SK-N-SH (cell line): ENCODE measurements around the gene MBNL1. TPM values are rescaled to one million over a fixed set of nuclear protein-coding genes. Genes with fewer than 3 reads are reported as not detected.

ENCODE experiments used
- CTCF ChIA-PET: fragments of 300-600, 350-600 bp; formaldehyde crosslinking; extraction: SDS; loops from one replicate; lab custom pipeline; 2021; lab: Yijun Ruan, JAX
- POLR2A ChIA-PET: fragments of 350-600 bp; sonication (Branson Sonifier 250); formaldehyde crosslinking; extraction: SDS; loops from one replicate; lab custom pipeline; 2020; ENCODE audit warnings: antibody characterized with exemption, inconsistent platforms; lab: Yijun Ruan, JAX
- DNase-seq: peaks from one replicate; pipeline ENCODE4 v3.0.0; 2012
- H2AFZ ChIP-seq: fragments of 200-600 bp; sonication (generic); 2 replicates; pipeline ENCODE4 v1.8.1; 2016; ENCODE audit warnings: antibody characterized with exemption, mild to moderate bottlenecking, low read depth
- H3F3A ChIP-seq: fragments of 200-600 bp; sonication (generic); replicated peaks from 2 replicates; pipeline ENCODE3; 2016; ENCODE audit warnings: antibody characterized with exemption, mild to moderate bottlenecking; ENCODE audit not compliant: insufficient read depth
- H3K27ac ChIP-seq, 2 experiments: fragments of 200-500 bp in 1 of 2; fragments of 200-600 bp in 1 of 2; sonication (Bioruptor generic) in 1 of 2; sonication (generic), shearing (Covaris generic) in 1 of 2; 2 replicates each; pipeline versions ENCODE4 v1.5.1 to v1.6.1; 2014 to 2016; ENCODE audit warnings: low read depth in 2 of 2, inconsistent platforms in 1 of 2, low read length in 1 of 2, mild to moderate bottlenecking in 1 of 2, mixed read lengths in 1 of 2
- H3K27me3 ChIP-seq: fragments of 200-600 bp; sonication (generic), shearing (Covaris generic); 2 replicates; pipeline ENCODE4 v1.6.1; 2016; ENCODE audit warnings: mixed run types; ENCODE audit not compliant: insufficient read depth
- H3K36me3 ChIP-seq, 2 experiments: fragments of 200-500 bp in 1 of 2; fragments of 200-600 bp in 1 of 2; sonication (Bioruptor generic) in 1 of 2; sonication (generic) in 1 of 2; replicated peaks in 1 of 2; 2 replicates each; pipeline versions ENCODE3 to v1.5.1; 2014 to 2016; ENCODE audit warnings: low read length in 1 of 2, mild to moderate bottlenecking in 1 of 2; ENCODE audit not compliant: insufficient read depth in 2 of 2, control insufficient read depth in 1 of 2
- H3K4me1 ChIP-seq, 2 experiments: fragments of 200-500 bp in 1 of 2; fragments of 200-600 bp in 1 of 2; sonication (Bioruptor generic) in 1 of 2; sonication (generic), shearing (Covaris generic) in 1 of 2; 2 replicates each; pipeline versions ENCODE4 v1.5.1 to v1.6.1; 2014 to 2016; ENCODE audit warnings: low read depth in 1 of 2, low read length in 1 of 2, mixed run types in 1 of 2; ENCODE audit not compliant: insufficient read depth in 2 of 2, control insufficient read depth in 1 of 2
- H3K4me2 ChIP-seq: fragments of 200-600 bp; sonication (generic), shearing (Covaris generic); 2 replicates; pipeline ENCODE4 v1.6.1; 2017; ENCODE audit warnings: mixed run types
- H3K4me3 ChIP-seq, 2 experiments: fragments of 200-500 bp in 1 of 2; fragments of 200-600 bp in 1 of 2; sonication (Bioruptor generic) in 1 of 2; sonication (generic), shearing (Covaris generic) in 1 of 2; 2 replicates each; pipeline versions ENCODE4 v1.5.1 to v1.8.1; 2014 to 2016; ENCODE audit warnings: low read depth in 2 of 2, inconsistent platforms in 1 of 2, low read length in 1 of 2, mild to moderate bottlenecking in 1 of 2, mixed read lengths in 1 of 2, moderate library complexity in 1 of 2
- H3K79me2 ChIP-seq: fragments of 200-600 bp; sonication (generic); 2 replicates; pipeline ENCODE4 v1.8.1; 2017; ENCODE audit warnings: mild to moderate bottlenecking; ENCODE audit not compliant: insufficient read depth
- H3K9ac ChIP-seq: fragments of 200-600 bp; sonication (generic); 2 replicates; pipeline ENCODE4 v1.6.1; 2017; ENCODE audit warnings: mixed run types
- H3K9me2 ChIP-seq: fragments of 200-600 bp; sonication (generic); 2 replicates; pipeline ENCODE4 v1.6.1; 2017; ENCODE audit warnings: mixed run types
- H3K9me3 ChIP-seq: fragments of 200-600 bp; sonication (generic); 2 replicates; pipeline ENCODE4 v1.6.1; 2017; ENCODE audit warnings: mixed run types, mild to moderate bottlenecking, moderate library complexity
- H4K20me1 ChIP-seq: fragments of 200-600 bp; sonication (generic); 2 replicates; pipeline ENCODE4 v1.6.1; 2017; ENCODE audit warnings: mild to moderate bottlenecking, mixed run types; ENCODE audit not compliant: insufficient read depth
- CHD2 ChIP-seq: fragments of 150-350 bp; IDR thresholded peaks from 2 replicates; pipeline ENCODE4 v1.6.1; 2018; ENCODE audit warnings: low read length; ENCODE audit not compliant: partially characterized antibody
- CTCF ChIP-seq: fragments of 200-600 bp; sonication (generic); IDR thresholded peaks from 2 replicates; pipeline ENCODE4 v1.6.1; 2017; ENCODE audit warnings: antibody characterized with exemption, mild to moderate bottlenecking, moderate library complexity
- ELF1 ChIP-seq: IDR thresholded peaks from 2 replicates; pipeline ENCODE4 v1.4.0; 2012
- FOXM1 ChIP-seq: IDR thresholded peaks from 2 replicates; pipeline ENCODE4 v1.4.0; 2012; ENCODE audit warnings: low read depth, mild to moderate bottlenecking
- GABPA ChIP-seq: IDR thresholded peaks from 2 replicates; pipeline ENCODE4 v1.4.0; 2012; ENCODE audit warnings: low read depth, mild to moderate bottlenecking
- GATA2 ChIP-seq: sonication (generic); formaldehyde crosslinking; IDR thresholded peaks from 2 replicates; pipeline ENCODE4 v1.5.0; 2020; ENCODE audit warnings: mild to moderate bottlenecking, missing genetic modification reagents
- MXI1 ChIP-seq: IDR thresholded peaks from 2 replicates; pipeline ENCODE4 v1.6.1; 2012; ENCODE audit warnings: mild to moderate bottlenecking, low read depth, low read length, improper control_type of control experiment
- PBX3 ChIP-seq: IDR thresholded peaks from 2 replicates; pipeline ENCODE4; 2012
- POLR2AphosphoS5 ChIP-seq: IDR thresholded peaks from 2 replicates; pipeline ENCODE4 v1.6.1; 2012; ENCODE audit warnings: low read depth, low read length
- RAD21 ChIP-seq: IDR thresholded peaks from 2 replicates; pipeline ENCODE4 v1.6.1; 2012; ENCODE audit warnings: mild to moderate bottlenecking, low read length
- RCOR1 ChIP-seq: fragments of 150-350 bp; IDR thresholded peaks from 2 replicates; pipeline ENCODE4 v1.6.1; 2017; ENCODE audit warnings: antibody characterized with exemption, low read length
- RXRA ChIP-seq: IDR thresholded peaks from 2 replicates; pipeline ENCODE4 v1.4.0; 2012; ENCODE audit warnings: low read depth, mild to moderate bottlenecking, borderline replicate concordance
- SMC3 ChIP-seq: IDR thresholded peaks from 2 replicates; pipeline ENCODE4 v1.6.1; 2012; ENCODE audit warnings: low read depth, low read length, improper control_type of control experiment
- TAF1 ChIP-seq: IDR thresholded peaks from 2 replicates; pipeline ENCODE4 v1.6.1; 2012; ENCODE audit warnings: low read depth, mild to moderate bottlenecking, low read length, moderate library complexity, borderline replicate concordance
- TCF12 ChIP-seq: IDR thresholded peaks from 2 replicates; pipeline ENCODE4 v1.4.0; 2012
- USF2 ChIP-seq: fragments of 150-350 bp; IDR thresholded peaks from 2 replicates; pipeline ENCODE4 v1.6.1; 2017; ENCODE audit warnings: antibody characterized with exemption, low read length, low read depth, borderline replicate concordance
- ZBTB33 ChIP-seq: IDR thresholded peaks from 2 replicates; pipeline ENCODE4 v1.4.0; 2012; ENCODE audit warnings: low read depth, borderline replicate concordance
- WGBS: methylation state at CpG from one replicate; pipeline ENCODE4 v1.1.6; 2017; ENCODE audit warnings: low lambda C conversion rate; 5-methylcytosine and 5-hydroxymethylcytosine counted together
- polyA plus RNA-seq, 3 experiments: library from polyadenylated mRNA; depleted of rRNA; stranded (reverse); fragments of >200 nt; gene quantifications; 2 replicates each; pipeline ENCODE4 v1.2.3, GENCODE V29; 2012

Gene MBNL1
- polyA plus RNA-seq, 1 of the 3 experiments (the other 2 are of a cell fraction), result 44.3 TPM

GRCh38 chr3:152307829-152308474, 39.2 kb downstream of the MBNL1 start:
- no peak for DNase-seq
- H3K27me3 ChIP-seq, result no peaks in the 10 kb centered on the region
- no peak overlapping the region for H2AFZ ChIP-seq
- H3F3A ChIP-seq, result peaks cover 46% of the 10 kb centered on the region
- peak overlapping the region; percentile 36; the same call in 1 of the 2 replicates for H3K9ac ChIP-seq
- TF ChIP-seq ZBTB33, result no peak
- no peak for TF ChIP-seq RAD21
- no peak for TF ChIP-seq POLR2AphosphoS5
- no peak for TF ChIP-seq GABPA
- TF ChIP-seq CHD2, result no peak
- TF ChIP-seq TAF1, result no peak
- no peak for TF ChIP-seq MXI1
- TF ChIP-seq PBX3, result no peak
- no peak for TF ChIP-seq RXRA
- TF ChIP-seq SMC3, result no peak
- TF ChIP-seq GATA2 (CRISPR knock-in tag), result no peak
- TF ChIP-seq CTCF, result no peak
- no peak for TF ChIP-seq ELF1
- no peak for TF ChIP-seq RCOR1
- TF ChIP-seq TCF12, result no peak
- TF ChIP-seq USF2, result no peak
- no peak for TF ChIP-seq FOXM1
- CTCF ChIA-PET, result interaction anchor here (1.1 kb wide), 1 partner anchor 10 kb away, joined by 3 read pairs; no protein-coding TSS in a partner anchor
- POLR2A ChIA-PET, result no interaction called here
- peaks cover 14 to 59% of the 10 kb centered on the region in 2 experiments; a peak in 3 of 4 replicates for H3K4me1 ChIP-seq
- peaks cover 100% of the 10 kb centered on the region for H3K79me2 ChIP-seq
- H3K4me3 ChIP-seq, result no peak overlapping the region
- H3K4me2 ChIP-seq, result no peak overlapping the region; the same call in 1 of the 2 replicates
- no peaks in the 10 kb centered on the region for H3K9me2 ChIP-seq
- 79% methylated on average over 1 of the region's 1 CpG for WGBS
- H3K27ac ChIP-seq, result peak overlapping the region in 1 of 2 experiments; percentile 92; a peak in 2 of 4 replicates
- H3K9me3 ChIP-seq, result no peaks in the 10 kb centered on the region
- H3K36me3 ChIP-seq, result peaks cover 10 to 33% of the 10 kb centered on the region in 2 experiments
- H4K20me1 ChIP-seq, result peaks cover 31% of the 10 kb centered on the region
